ENCODE results near the gene CSNK1G1.
A peak's percentile ranks its signal among the peaks of the same experiment; 100 is the strongest.

CSNK1G1 gene

GRCh38 chr15:64151727-64152506 is 204.1 kb downstream of the CSNK1G1 start, which contains the start of gene SNX22:
SNX22 (plus strand) TSS chr15:64151731; CDS start chr15:64151776, 45 bp downstream.
- no peak for DNase-seq

- no peak for DNase-seq
Observed at GRCh38 chr15:64149893-64150578, 205.9 kb downstream of the CSNK1G1 start.

- no peak for DNase-seq
Observed at GRCh38 chr15:64149424-64149823, 206.5 kb downstream of the CSNK1G1 start.

- no peak for DNase-seq
Observed at GRCh38 chr15:64148581-64148980, 207.4 kb downstream of the CSNK1G1 start.

DNA sequence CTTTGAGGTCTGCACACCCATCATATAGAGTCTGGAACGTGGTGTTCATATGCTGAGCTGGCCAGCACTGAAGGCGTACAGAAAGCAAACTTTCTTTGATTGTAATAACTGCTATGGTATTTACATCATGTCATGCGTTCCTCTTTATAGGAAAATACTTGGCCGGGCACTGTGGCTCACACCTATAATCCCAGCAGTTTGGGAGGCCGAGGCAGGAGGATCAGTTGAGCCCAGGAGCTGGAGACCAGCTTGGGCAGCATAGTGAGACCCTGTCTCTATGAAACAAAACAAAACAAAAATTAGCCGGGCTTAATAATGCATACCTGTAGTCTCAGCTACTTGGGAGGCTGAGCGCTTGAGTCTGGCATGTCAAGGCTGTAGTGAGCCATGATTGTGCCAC is 207.8 kb downstream of the CSNK1G1 start:
- no peak for DNase-seq

- peak; percentile 71 for DNase-seq
Observed at GRCh38 chr15:64146885-64147681, 208.9 kb downstream of the CSNK1G1 start.

DNA sequence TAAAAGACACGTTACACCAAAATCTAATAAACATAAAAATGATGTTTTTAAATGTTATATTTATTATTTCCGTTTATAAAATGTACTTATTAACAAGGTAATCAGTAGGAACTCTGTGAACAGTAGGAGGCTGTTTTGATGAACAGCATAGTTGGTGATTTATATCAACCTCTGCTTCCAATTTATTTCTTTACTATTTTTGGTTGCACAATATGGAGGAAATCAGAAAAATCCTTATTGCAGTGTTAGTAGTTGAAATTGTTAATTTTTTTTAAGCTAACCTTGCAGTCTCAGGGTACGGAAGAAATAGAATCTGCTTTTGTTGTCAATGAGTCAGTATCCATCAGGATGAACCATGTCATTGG is 209.5 kb downstream of the CSNK1G1 start:
- DNase-seq: no peak

- no peak for DNase-seq
Observed at GRCh38 chr15:64146041-64146440, 209.9 kb downstream of the CSNK1G1 start.

GRCh38 chr15:64144565-64145281 is 211.2 kb downstream of the CSNK1G1 start:
- no peak for DNase-seq

DNA sequence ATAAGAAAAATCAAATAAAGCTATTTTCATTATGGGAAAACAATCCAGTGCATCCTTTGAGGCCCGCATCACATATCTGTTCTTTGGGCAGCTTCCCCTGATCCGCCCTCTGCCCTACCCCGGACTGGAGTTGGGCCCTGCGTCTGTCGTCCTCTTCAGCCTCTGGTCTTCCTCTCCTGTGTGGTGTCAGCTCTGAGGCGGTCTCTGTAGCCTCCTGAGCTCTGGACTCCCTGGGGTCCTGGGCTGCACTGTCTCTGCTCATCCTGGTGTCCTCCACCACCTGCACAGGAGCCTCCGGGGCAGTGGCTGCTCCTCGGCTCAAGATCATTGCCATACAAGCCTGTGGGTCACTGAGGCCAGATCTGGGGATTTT is 211.8 kb downstream of the CSNK1G1 start:
- DNase-seq: no peak

DNA sequence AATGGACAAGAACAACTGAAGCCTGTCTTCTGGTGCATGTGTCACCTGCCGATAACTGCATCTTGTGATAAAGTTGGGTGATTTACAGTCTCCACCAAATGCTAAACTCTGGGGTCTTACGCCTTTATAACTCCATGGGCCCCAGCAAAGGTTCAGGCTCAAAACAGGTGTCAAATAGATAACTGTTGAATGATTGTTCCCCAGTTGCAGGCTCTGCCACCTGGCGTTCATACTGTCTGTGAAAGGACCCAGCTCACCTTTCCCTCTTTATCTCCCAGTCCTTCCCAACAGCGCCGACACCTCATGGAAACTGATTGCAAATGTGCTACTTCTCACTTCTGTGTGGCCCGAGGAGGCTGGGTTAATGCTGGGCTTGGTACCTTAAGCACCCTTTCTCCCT is 212.7 kb downstream of the CSNK1G1 start:
- no peak for DNase-seq

DNA sequence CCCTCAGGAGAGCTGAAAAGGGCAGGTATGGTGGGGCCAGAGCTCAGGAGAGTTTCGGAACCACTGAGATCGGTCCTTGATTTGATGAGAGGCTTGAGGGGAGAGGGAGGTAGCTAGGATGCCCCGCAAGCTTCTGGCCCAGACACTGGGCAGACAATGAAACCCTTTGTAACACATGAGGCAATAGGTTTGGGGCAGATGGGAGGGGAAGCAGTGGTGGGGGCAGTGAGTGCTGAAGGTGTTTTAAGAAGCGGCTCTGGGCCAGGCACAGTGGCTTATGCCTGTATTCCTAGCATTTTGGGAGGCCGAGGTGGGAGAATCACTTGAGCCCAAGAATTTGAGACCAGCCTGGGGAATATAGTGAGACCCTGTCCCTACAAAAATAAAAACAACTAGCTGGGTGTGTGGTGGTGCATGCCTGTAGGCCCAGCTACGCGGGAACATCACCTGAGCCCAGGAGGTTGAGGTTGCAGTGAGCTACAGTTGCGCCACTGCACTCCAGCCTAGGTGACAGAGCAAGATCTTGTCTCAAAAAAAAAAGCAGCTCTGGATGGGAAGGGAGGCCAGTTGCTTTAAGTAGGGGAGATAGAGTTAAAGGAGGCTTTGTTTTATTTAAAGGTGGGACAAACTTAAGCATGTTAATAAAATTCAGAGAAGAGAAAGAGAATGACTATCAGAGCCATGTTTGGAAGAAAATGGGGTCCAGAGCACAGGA is 214.0 kb downstream of the CSNK1G1 start:
- DNase-seq: no peak

- DNase-seq: no peak
Observed at GRCh38 chr15:64138331-64138941, 217.5 kb downstream of the CSNK1G1 start.

DNA sequence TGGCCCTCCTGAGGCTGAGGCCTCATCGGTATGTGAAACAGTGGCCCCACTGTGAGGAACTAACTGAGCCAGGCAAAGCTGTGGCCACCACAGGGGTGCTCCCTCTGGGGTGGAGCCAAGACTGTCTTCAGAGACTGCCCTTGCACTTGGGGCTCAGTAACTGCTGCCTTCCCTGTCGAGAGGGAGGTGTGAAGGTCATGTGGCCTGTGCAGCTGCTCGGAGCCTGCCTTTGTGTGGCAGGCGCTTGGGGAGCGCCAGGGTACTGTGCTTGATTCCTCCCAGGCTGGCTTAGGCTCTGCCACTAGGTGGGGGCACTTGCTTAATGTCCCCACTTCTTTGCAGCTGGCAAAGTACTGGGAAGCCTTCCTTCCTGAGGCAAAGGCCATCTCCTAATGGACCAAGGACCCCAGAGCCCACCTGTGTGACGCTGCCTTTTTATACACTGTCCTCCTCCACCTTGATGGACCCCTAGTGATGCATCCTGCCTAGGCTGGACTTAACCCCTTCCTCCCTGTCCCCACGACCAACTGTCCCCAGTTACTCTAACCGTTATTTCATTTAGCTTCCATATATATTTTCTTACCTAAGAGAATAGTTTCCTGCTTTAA is 218.6 kb downstream of the CSNK1G1 start:
- DNase-seq: no peak

GRCh38 chr15:64136347-64136746 is 219.6 kb downstream of the CSNK1G1 start:
- DNase-seq: no peak

DNA sequence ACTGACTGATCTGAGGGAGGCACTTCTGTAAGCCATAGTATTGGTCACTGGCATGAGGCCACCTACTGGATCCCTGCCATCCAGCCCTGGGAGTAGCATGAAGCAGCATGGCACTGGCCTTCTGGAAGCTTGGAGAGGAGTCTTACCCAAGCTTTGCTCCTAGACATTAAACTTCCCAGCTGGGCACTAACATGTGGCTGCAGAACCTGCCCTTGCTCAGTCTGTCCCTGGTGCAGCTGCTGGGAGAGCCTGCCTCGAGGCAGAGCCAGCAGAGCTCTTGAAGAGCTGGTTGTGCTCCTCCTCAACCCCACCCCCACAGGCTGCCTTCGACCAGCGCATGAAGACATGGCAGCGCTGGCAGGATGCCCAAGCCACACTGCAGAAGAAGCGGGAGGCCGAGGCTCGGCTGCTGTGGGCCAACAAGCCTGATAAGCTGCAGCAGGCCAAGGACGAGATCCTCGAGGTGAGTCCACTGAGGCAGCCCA is 221.6 kb downstream of the CSNK1G1 start:
- DNase-seq: no peak

- no peak for DNase-seq
Observed at GRCh38 chr15:64133623-64134344, 222.2 kb downstream of the CSNK1G1 start.

- DNase-seq: no peak
Observed at GRCh38 chr15:64132217-64132616, 223.8 kb downstream of the CSNK1G1 start.

GRCh38 chr15:64131547-64131946 is 224.4 kb downstream of the CSNK1G1 start:
- no peak for DNase-seq

DNA sequence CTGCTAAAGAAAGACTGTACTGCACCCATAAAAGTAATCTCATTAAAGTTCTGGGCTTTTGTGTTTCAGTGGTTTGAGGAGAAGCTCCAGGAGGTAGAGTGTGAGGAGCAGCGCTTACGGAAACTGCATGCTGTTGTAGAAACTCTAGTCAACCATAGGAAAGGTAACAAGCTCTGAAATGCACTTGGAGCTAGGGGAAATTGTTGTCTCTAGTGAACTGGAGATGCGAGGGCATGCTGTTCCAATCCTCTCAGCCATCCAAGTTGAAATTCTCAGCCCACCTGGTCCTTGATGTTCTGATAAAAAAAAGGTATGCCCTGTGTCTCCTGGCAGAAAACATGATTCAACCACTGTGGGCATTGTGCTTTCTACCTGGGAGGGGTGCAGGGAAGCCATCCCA is 225.8 kb downstream of the CSNK1G1 start:
- no peak for DNase-seq
